NCI-H2081 treated with DMSO at 0.1 percent for 48 hours (cell line): ENCODE results near the gene CCL13.
A peak's percentile ranks its signal among the peaks of the same experiment; 100 is the strongest.
"Not testable (repeated sequence)": the region's sequence is repeated elsewhere in the genome, so short reads cannot be mapped to it uniquely, and the experiment has no call there.

Experiments used
- DNase-seq: peaks from one replicate; lab custom pipeline; 2025; lab: John Stamatoyannopoulos, UW

The CCL13 gene

GRCh38 chr17:34356194-34356593 lies at the start of gene CCL13:
Gene CCL13, plus strand, starts transcription at chr17:34356480. Its CDS starts 47 bp downstream, at chr17:34356527.
- DNase-seq: no peak

GRCh38 chr17:34307110-34307509 lies 49.2 kb upstream of the CCL13 start:
- DNase-seq: no peak

GRCh38 chr17:34308371-34308770 lies 47.9 kb upstream of the CCL13 start:
- DNase-seq: no peak

- no peak for DNase-seq
These were observed 45.0 kb upstream of the CCL13 start for GRCh38 chr17:34311291-34311690.

GRCh38 chr17:34312080-34312479 lies 44.2 kb upstream of the CCL13 start:
- no peak for DNase-seq

- no peak for DNase-seq
These were observed 43.1 kb upstream of the CCL13 start for GRCh38 chr17:34313164-34313563.

GRCh38 chr17:34314279-34314678 lies 42.0 kb upstream of the CCL13 start:
- DNase-seq: no peak

- no peak for DNase-seq
These were observed 37.8 kb upstream of the CCL13 start for GRCh38 chr17:34318474-34318873.

GRCh38 chr17:34319039-34319483 lies 37.2 kb upstream of the CCL13 start, which contains the start of gene CCL8:
Gene CCL8, plus strand, starts transcription at chr17:34319435. Its CDS starts 67 bp downstream, at chr17:34319502.
- no peak for DNase-seq

GRCh38 chr17:34321964-34322363 lies 34.3 kb upstream of the CCL13 start:
- no peak for DNase-seq

- DNase-seq: not testable (repeated sequence)
These were observed 28.7 kb upstream of the CCL13 start for GRCh38 chr17:34327580-34327979.

- DNase-seq: no peak
These were observed 18.6 kb upstream of the CCL13 start for GRCh38 chr17:34337701-34338100.

- DNase-seq: no peak
These were observed 17.0 kb upstream of the CCL13 start for GRCh38 chr17:34339138-34339770.

GRCh38 chr17:34341916-34342315 lies 14.4 kb upstream of the CCL13 start:
- no peak for DNase-seq

GRCh38 chr17:34347063-34347462 lies 9.2 kb upstream of the CCL13 start:
- DNase-seq: no peak

- DNase-seq: no peak
These were observed 6.5 kb upstream of the CCL13 start for GRCh38 chr17:34349751-34350150.

- DNase-seq: no peak
These were observed 5.2 kb upstream of the CCL13 start for GRCh38 chr17:34351096-34351495.

- no peak for DNase-seq
These were observed 4.1 kb upstream of the CCL13 start for GRCh38 chr17:34352191-34352590.

- no peak for DNase-seq
These were observed 1.6 kb upstream of the CCL13 start for GRCh38 chr17:34354637-34355036.

- DNase-seq: no peak
These were observed 1.1 kb downstream of the CCL13 start for GRCh38 chr17:34357398-34357797.

GRCh38 chr17:34358631-34359030 lies 2.4 kb downstream of the CCL13 start:
- DNase-seq: no peak

- DNase-seq: no peak
These were observed 4.5 kb downstream of the CCL13 start for GRCh38 chr17:34360601-34361270.

- peak; percentile 10 for DNase-seq
These were observed 5.3 kb downstream of the CCL13 start for GRCh38 chr17:34361478-34362061.
